Measurements from ENCODE around the gene SSBP3.
"Not testable (repeated sequence)": the region's sequence is repeated elsewhere in the genome, so short reads cannot be mapped to it uniquely, and the experiment has no call there.

SSBP3 gene

GRCh38 chr1:54246116-54246721 is 160.0 kb downstream of the SSBP3 start:
- DNase-seq (ENCODE audit: low read depth in 2 of 2) = no peak

- no peak for DNase-seq (ENCODE audit: low read depth in 2 of 2)
Measured at GRCh38 chr1:54245501-54245900, 160.7 kb downstream of the SSBP3 start.

- no peak for DNase-seq (ENCODE audit: low read depth in 2 of 2)
Measured at GRCh38 chr1:54244655-54245054, 161.5 kb downstream of the SSBP3 start.

- no peak for DNase-seq (ENCODE audit: low read depth in 2 of 2)
Measured at GRCh38 chr1:54243022-54243421, 163.2 kb downstream of the SSBP3 start.

GRCh38 chr1:54241364-54241763 is 164.8 kb downstream of the SSBP3 start:
- no peak for DNase-seq (ENCODE audit: low read depth in 2 of 2)

- DNase-seq (ENCODE audit: low read depth in 2 of 2) = no peak
Measured at GRCh38 chr1:54240741-54241335, 165.4 kb downstream of the SSBP3 start.

GRCh38 chr1:54239631-54240031 is 166.6 kb downstream of the SSBP3 start:
- no peak for DNase-seq (ENCODE audit: low read depth in 2 of 2)

GRCh38 chr1:54239035-54239383 is 167.2 kb downstream of the SSBP3 start:
- no peak for DNase-seq (ENCODE audit: low read depth in 2 of 2)

GRCh38 chr1:54238353-54239034 is 167.7 kb downstream of the SSBP3 start:
- no peak for DNase-seq (ENCODE audit: low read depth in 2 of 2)

- no peak for DNase-seq (ENCODE audit: low read depth in 2 of 2)
Measured at GRCh38 chr1:54237586-54237985, 168.6 kb downstream of the SSBP3 start.

GRCh38 chr1:54234284-54234683 is 171.9 kb downstream of the SSBP3 start:
- no peak for DNase-seq (ENCODE audit: low read depth in 2 of 2)

GRCh38 chr1:54233196-54233595 is 173.0 kb downstream of the SSBP3 start:
- DNase-seq (ENCODE audit: low read depth in 2 of 2) = not testable (repeated sequence)

- peak; percentile 46 to 54 for DNase-seq (ENCODE audit: low read depth in 2 of 2)
Measured at GRCh38 chr1:54230507-54231339, 175.5 kb downstream of the SSBP3 start.

GRCh38 chr1:54229281-54229891 is 176.8 kb downstream of the SSBP3 start:
- DNase-seq (ENCODE audit: low read depth in 2 of 2) = peak; percentile 23 to 41

GRCh38 chr1:54228638-54229079 is 177.5 kb downstream of the SSBP3 start:
- no peak for DNase-seq (ENCODE audit: low read depth in 2 of 2)

- no peak for DNase-seq (ENCODE audit: low read depth in 2 of 2)
Measured at GRCh38 chr1:54227891-54228310, 178.3 kb downstream of the SSBP3 start.

- no peak for DNase-seq (ENCODE audit: low read depth in 2 of 2)
Measured at GRCh38 chr1:54227091-54227602, 179.0 kb downstream of the SSBP3 start.

GRCh38 chr1:54225986-54226559 is 180.1 kb downstream of the SSBP3 start:
- DNase-seq (ENCODE audit: low read depth in 2 of 2) = no peak

GRCh38 chr1:54225378-54225777 is 180.8 kb downstream of the SSBP3 start:
- no peak for DNase-seq (ENCODE audit: low read depth in 2 of 2)

- no peak for DNase-seq (ENCODE audit: low read depth in 2 of 2)
Measured at GRCh38 chr1:54224233-54224632, 182.0 kb downstream of the SSBP3 start.
